IMR-90 (cell line): ENCODE measurements around the gene ITPR2.

ENCODE experiments used
- BHLHE40 ChIP-seq: fragments of 150-350 bp; IDR thresholded peaks from 2 replicates; pipeline ENCODE4 v1.6.1; 2016; ENCODE audit warnings: mild to moderate bottlenecking, low read depth, low read length
- CEBPB ChIP-seq: IDR thresholded peaks from 2 replicates; pipeline ENCODE4 v1.6.1; 2012; ENCODE audit warnings: low read depth, low read length, improper control_type of control experiment
- ELK1 ChIP-seq: fragments of 150-350 bp; IDR thresholded peaks from 2 replicates; pipeline ENCODE4 v1.6.1; 2016; ENCODE audit warnings: low read depth, mild to moderate bottlenecking, low read length, moderate library complexity, borderline replicate concordance
- FOS ChIP-seq: fragments of 150-350 bp; IDR thresholded peaks from 2 replicates; pipeline ENCODE4 v1.6.1; 2016; ENCODE audit warnings: low read depth, low read length
- MAFK ChIP-seq: IDR thresholded peaks from 2 replicates; pipeline ENCODE4 v1.6.1; 2012; ENCODE audit warnings: low read depth, low read length, improper control_type of control experiment
- MAZ ChIP-seq: IDR thresholded peaks from 2 replicates; pipeline ENCODE4 v1.6.1; 2012; ENCODE audit warnings: low read depth, mild to moderate bottlenecking, low read length, improper control_type of control experiment, moderate library complexity, borderline replicate concordance
- MXI1 ChIP-seq: IDR thresholded peaks from 2 replicates; pipeline ENCODE4 v1.6.1; 2012; ENCODE audit warnings: low read depth, mild to moderate bottlenecking, low read length, moderate library complexity, borderline replicate concordance
- NFE2L2 ChIP-seq: fragments of 150-350 bp; IDR thresholded peaks from 2 replicates; pipeline ENCODE4 v1.6.1; 2016; ENCODE audit warnings: low read depth, mild to moderate bottlenecking, low read length
- POLR2A ChIP-seq: IDR thresholded peaks from 2 replicates; pipeline ENCODE4 v1.6.1; 2012; ENCODE audit warnings: mild to moderate bottlenecking, low read depth, low read length
- RAD21 ChIP-seq: IDR thresholded peaks from 2 replicates; pipeline ENCODE4 v1.6.1; 2012; ENCODE audit warnings: low read length, improper control_type of control experiment
- RCOR1 ChIP-seq: IDR thresholded peaks from 2 replicates; pipeline ENCODE4 v1.6.1; 2012; ENCODE audit warnings: mild to moderate bottlenecking, low read length, improper control_type of control experiment; ENCODE audit not compliant: insufficient replicate concordance
- SMC3 ChIP-seq: fragments of 150-350 bp; IDR thresholded peaks from 2 replicates; pipeline ENCODE4 v1.6.1; 2016; ENCODE audit warnings: low read depth, mild to moderate bottlenecking, antibody characterized with exemption, low read length, moderate library complexity
- TF ChIP-seq, protein P1 (sequence below): conservative IDR thresholded peaks from 2 replicates; pipeline ENCODE4 v1.5.1; 2012; ENCODE audit warnings: mild to moderate bottlenecking, low read depth, low read length, improper control_type of control experiment
- TF ChIP-seq, protein P2 (sequence below): fragments of 150-350 bp; IDR thresholded peaks from 2 replicates; pipeline ENCODE4 v1.6.1; 2017; ENCODE audit warnings: mild to moderate bottlenecking, antibody characterized with exemption, low read length, low read depth

- TF ChIP-seq, protein P1, sequence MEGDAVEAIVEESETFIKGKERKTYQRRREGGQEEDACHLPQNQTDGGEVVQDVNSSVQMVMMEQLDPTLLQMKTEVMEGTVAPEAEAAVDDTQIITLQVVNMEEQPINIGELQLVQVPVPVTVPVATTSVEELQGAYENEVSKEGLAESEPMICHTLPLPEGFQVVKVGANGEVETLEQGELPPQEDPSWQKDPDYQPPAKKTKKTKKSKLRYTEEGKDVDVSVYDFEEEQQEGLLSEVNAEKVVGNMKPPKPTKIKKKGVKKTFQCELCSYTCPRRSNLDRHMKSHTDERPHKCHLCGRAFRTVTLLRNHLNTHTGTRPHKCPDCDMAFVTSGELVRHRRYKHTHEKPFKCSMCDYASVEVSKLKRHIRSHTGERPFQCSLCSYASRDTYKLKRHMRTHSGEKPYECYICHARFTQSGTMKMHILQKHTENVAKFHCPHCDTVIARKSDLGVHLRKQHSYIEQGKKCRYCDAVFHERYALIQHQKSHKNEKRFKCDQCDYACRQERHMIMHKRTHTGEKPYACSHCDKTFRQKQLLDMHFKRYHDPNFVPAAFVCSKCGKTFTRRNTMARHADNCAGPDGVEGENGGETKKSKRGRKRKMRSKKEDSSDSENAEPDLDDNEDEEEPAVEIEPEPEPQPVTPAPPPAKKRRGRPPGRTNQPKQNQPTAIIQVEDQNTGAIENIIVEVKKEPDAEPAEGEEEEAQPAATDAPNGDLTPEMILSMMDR, result no peak
- TF ChIP-seq MAZ (no peak), SMC3 (no peak), POLR2A (no peak), RAD21 (no peak), FOS (no peak), MAFK (no peak), CEBPB (peak; percentile 45; the same call in 1 of the 2 replicates), RCOR1 (no peak), MXI1 (no peak), BHLHE40 (no peak), NFE2L2 (no peak), ELK1 (no peak)
- TF ChIP-seq, protein P2, sequence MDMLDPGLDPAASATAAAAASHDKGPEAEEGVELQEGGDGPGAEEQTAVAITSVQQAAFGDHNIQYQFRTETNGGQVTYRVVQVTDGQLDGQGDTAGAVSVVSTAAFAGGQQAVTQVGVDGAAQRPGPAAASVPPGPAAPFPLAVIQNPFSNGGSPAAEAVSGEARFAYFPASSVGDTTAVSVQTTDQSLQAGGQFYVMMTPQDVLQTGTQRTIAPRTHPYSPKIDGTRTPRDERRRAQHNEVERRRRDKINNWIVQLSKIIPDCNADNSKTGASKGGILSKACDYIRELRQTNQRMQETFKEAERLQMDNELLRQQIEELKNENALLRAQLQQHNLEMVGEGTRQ, result no peak
Measured at GRCh38 chr12:26612203-26612602, 220.8 kb downstream of the ITPR2 start.
